Esophagus (tissue), 2 donors: ENCODE data around the gene MEPCE. TPM values are rescaled to one million over a fixed set of nuclear protein-coding genes. Genes with fewer than 3 reads are reported as not detected.

ENCODE experiments used
- H3K27ac ChIP-seq, 2 donors: one replicate each; pipeline ENCODE4 v1.5.1; 2013; ENCODE audit warnings: low read depth in 2 of 2, mild to moderate bottlenecking in 2 of 2, inconsistent platforms in 1 of 2, low read length in 1 of 2, moderate library complexity in 1 of 2
- H3K27me3 ChIP-seq, 2 donors: one replicate each; pipeline ENCODE4 v1.6.1; 2013; ENCODE audit warnings: low read length in 2 of 2, control low read depth in 1 of 2, mild to moderate bottlenecking in 1 of 2; ENCODE audit not compliant: insufficient read depth in 2 of 2, control insufficient read depth in 1 of 2
- H3K36me3 ChIP-seq, 2 donors: one replicate each; pipeline ENCODE4 v1.6.1; 2013; ENCODE audit warnings: low read length in 1 of 2; ENCODE audit not compliant: control insufficient read depth in 2 of 2, insufficient read depth in 2 of 2
- H3K4me1 ChIP-seq, 2 donors: one replicate each; pipeline ENCODE4 v1.6.1; 2013; ENCODE audit warnings: low read length in 1 of 2; ENCODE audit not compliant: control insufficient read depth in 2 of 2, insufficient read depth in 2 of 2
- H3K4me3 ChIP-seq, 2 donors: one replicate each; pipeline ENCODE4 v1.5.1; 2013; ENCODE audit warnings: low read length in 2 of 2, mild to moderate bottlenecking in 2 of 2, low read depth in 1 of 2, moderate library complexity in 1 of 2
- H3K9me3 ChIP-seq, 2 donors: one replicate each; pipeline ENCODE4 v1.6.1; 2013; ENCODE audit warnings: mild to moderate bottlenecking in 2 of 2, low read depth in 1 of 2, low read length in 1 of 2, moderate library complexity in 1 of 2; ENCODE audit not compliant: control insufficient read depth in 2 of 2, insufficient read depth in 1 of 2
- WGBS, 2 donors: extraction: QIAGEN DNeasy Blood & Tissue Kit; methylation state at CpG; one replicate each; pipeline ENCODE4 v1.1.7; 2013; 5-methylcytosine and 5-hydroxymethylcytosine counted together
- polyA plus RNA-seq, 2 donors: library from polyadenylated mRNA; stranded (reverse); fragments of 200-250 nt; gene quantifications; one replicate each; pipeline ENCODE4 v1.2.3, GENCODE V29; 2013
- donor health status: healthy with polysubstance abuse.
- donor health status: Bipolar disorder and iron deficiency.

The MEPCE gene
- polyA plus RNA-seq, 2 donors = 18.0 to 21.8 TPM

- Histone ChIP-seq H3K4me1 (peaks cover 0 to 1% of the 10 kb centered on the region in 2 donors), H3K36me3 (no peaks in the 10 kb centered on the region), H3K27me3 (no peaks in the 10 kb centered on the region), H3K9me3 (no peaks in the 10 kb centered on the region), H3K4me3 (no peak overlapping the region), H3K27ac (no peak overlapping the region)
- WGBS, 2 donors = 97 to 100% methylated on average over 2 of the region's 2 CpGs
These were observed 27.4 kb upstream of the MEPCE start for GRCh38 chr7:100402241-100402640.

- Histone ChIP-seq H3K4me1 (no peaks in the 10 kb centered on the region), H3K36me3 (no peaks in the 10 kb centered on the region), H3K27ac (no peak overlapping the region), H3K27me3 (no peaks in the 10 kb centered on the region), H3K9me3 (no peaks in the 10 kb centered on the region), H3K4me3 (no peak overlapping the region)
- WGBS, 2 donors = 50 to 52% methylated on average over 6 of the region's 6 CpGs
These were observed 22.9 kb upstream of the MEPCE start for GRCh38 chr7:100406767-100407166.

- no peaks in the 10 kb centered on the region for H3K9me3 ChIP-seq
- 55 to 58% methylated on average over 12 of the region's 12 CpGs for WGBS, 2 donors
- no peak overlapping the region for H3K27ac ChIP-seq
- H3K4me1 ChIP-seq = no peaks in the 10 kb centered on the region
- H3K27me3 ChIP-seq = no peaks in the 10 kb centered on the region
- H3K36me3 ChIP-seq = no peaks in the 10 kb centered on the region
- H3K4me3 ChIP-seq = no peak overlapping the region
These were observed 22.1 kb upstream of the MEPCE start for GRCh38 chr7:100407285-100408180.

DNA sequence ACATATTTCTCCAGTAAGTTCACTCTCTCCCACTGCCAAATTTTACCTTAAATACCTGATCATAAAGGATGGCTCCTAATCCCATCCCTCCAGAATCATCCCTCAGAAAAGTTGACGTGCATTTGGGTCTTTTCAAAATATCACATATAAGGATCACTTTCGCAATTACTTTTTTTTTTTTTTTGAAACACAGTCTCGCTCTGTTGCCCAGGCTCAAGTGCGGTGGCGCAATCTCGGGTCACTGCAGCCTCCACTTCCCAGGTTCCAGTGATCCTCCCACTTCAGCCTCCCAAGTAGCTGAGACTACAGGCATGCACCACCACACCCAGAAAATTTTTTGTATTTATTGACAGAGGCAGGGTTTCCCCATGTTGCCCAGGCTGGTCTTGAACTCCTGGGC lies 18.5 kb upstream of the MEPCE start:
- H3K36me3 ChIP-seq = no peaks in the 10 kb centered on the region
- H3K27me3 ChIP-seq = no peaks in the 10 kb centered on the region
- H3K4me3 ChIP-seq = no peak overlapping the region
- H3K27ac ChIP-seq = no peak overlapping the region
- 93 to 97% methylated on average over 6 of the region's 6 CpGs for WGBS, 2 donors
- no peaks in the 10 kb centered on the region for H3K4me1 ChIP-seq
- H3K9me3 ChIP-seq = no peaks in the 10 kb centered on the region

DNA sequence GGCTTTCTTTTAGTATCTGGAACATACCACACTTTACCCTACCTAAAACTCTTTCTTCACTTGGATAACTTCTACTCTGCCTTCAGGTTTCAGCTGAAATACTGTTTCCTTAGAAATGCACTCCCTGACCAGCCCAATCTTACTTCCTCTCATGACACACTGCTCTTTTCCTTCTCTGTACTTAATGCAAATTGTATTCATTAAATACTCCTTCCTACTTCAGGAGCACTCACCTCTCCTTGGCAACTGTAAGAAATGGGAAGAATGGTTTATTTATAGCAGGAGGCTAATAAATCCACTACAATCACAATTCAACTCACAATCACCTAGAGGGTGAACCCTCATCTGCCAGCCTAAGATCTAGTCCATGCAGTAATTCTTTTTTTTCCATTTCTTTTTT lies 16.3 kb upstream of the MEPCE start:
- H3K4me1 ChIP-seq = no peaks in the 10 kb centered on the region
- H3K36me3 ChIP-seq = no peaks in the 10 kb centered on the region
- no peaks in the 10 kb centered on the region for H3K9me3 ChIP-seq
- no peaks in the 10 kb centered on the region for H3K27me3 ChIP-seq
- no peak overlapping the region for H3K4me3 ChIP-seq
- H3K27ac ChIP-seq = no peak overlapping the region

DNA sequence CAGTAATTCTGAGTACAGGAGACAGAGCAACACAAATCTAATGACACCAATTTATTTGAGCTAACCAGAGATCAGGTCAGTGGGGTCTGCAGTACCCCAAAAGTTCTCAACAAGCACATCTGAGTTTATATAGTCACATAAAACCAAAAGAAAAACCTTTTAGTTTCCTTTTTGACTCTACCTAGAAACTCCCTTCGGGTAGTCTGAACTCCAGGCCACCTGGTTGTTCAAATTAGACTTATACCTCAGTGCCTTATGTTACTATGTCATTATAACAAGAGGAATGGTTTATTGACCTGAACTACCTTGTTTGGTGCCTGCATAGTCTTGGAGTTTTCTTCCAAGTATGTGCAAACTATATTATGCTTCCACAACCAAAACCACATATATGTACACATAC lies 15.7 kb upstream of the MEPCE start:
- no peak overlapping the region for H3K4me3 ChIP-seq
- H3K27me3 ChIP-seq = no peaks in the 10 kb centered on the region
- no peaks in the 10 kb centered on the region for H3K9me3 ChIP-seq
- no peaks in the 10 kb centered on the region for H3K4me1 ChIP-seq
- no peak overlapping the region for H3K27ac ChIP-seq
- WGBS, 2 donors = 69 to 85% methylated on average over 1 of the region's 1 CpG
- H3K36me3 ChIP-seq = no peaks in the 10 kb centered on the region

GRCh38 chr7:100415448-100415847 lies 14.2 kb upstream of the MEPCE start:
- Histone ChIP-seq H3K27ac (no peak overlapping the region), H3K36me3 (no peaks in the 10 kb centered on the region), H3K4me3 (no peak overlapping the region), H3K9me3 (no peaks in the 10 kb centered on the region), H3K4me1 (no peaks in the 10 kb centered on the region), H3K27me3 (no peaks in the 10 kb centered on the region)
- 90 to 95% methylated on average over 5 of the region's 5 CpGs for WGBS, 2 donors

- H3K4me3 ChIP-seq = no peak overlapping the region
- no peaks in the 10 kb centered on the region for H3K36me3 ChIP-seq
- H3K27ac ChIP-seq = no peak overlapping the region
- WGBS, 2 donors = 86 to 87% methylated on average over 1 of the region's 1 CpG
- no peaks in the 10 kb centered on the region for H3K9me3 ChIP-seq
- H3K27me3 ChIP-seq = no peaks in the 10 kb centered on the region
- H3K4me1 ChIP-seq = no peaks in the 10 kb centered on the region
These were observed 10.5 kb upstream of the MEPCE start for GRCh38 chr7:100418930-100419659.

DNA sequence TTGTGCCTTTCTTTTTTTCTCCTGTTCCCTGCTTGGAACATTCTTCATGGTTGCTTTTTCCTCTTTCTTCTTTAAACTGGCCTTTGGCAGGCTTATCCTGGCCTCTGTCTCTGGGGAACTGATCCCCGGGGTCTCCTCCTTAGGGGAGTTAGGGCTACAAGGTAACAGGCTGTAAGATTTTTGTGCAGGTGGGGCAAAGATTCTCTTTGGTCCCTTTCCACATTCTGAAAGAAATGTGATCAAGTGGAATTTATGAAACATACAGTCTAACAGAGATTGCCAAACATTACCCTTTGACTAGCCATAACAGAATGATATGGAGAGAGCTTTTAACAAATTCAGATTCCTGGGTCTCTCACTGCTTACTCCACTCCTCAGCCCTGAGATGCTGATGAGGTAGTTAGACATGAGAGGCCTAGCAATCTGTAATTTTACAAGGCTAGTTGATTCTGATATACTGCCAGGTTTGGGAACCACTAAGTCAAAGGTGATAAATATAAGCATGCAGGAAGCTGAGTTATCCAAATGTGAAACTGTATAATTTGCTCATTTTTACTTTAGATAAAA lies 9.9 kb upstream of the MEPCE start:
- H3K9me3 ChIP-seq = no peaks in the 10 kb centered on the region
- no peaks in the 10 kb centered on the region for H3K27me3 ChIP-seq
- H3K4me1 ChIP-seq = no peaks in the 10 kb centered on the region
- H3K36me3 ChIP-seq = no peaks in the 10 kb centered on the region
- no peak overlapping the region for H3K27ac ChIP-seq
- WGBS, 2 donors = 65 to 72% methylated on average over 1 of the region's 1 CpG
- no peak overlapping the region for H3K4me3 ChIP-seq
